Measurements from ENCODE around the gene SERAC1. TPM values are rescaled to one million over a fixed set of nuclear protein-coding genes. Genes with fewer than 3 reads are reported as not detected.

Gene SERAC1
- total RNA-seq, 2 donors from 2014 or later, result 4.3 to 6.4 TPM

GRCh38 chr6:158118886-158119285, 49.2 kb downstream of the SERAC1 start:
- Mint-ChIP-seq H3K27me3 (no peaks in the 10 kb centered on the region), H3K9me3 (no peaks in the 10 kb centered on the region), H3K27ac (no peak overlapping the region), H3K4me3 (no peak overlapping the region), H3K4me1 (no peaks in the 10 kb centered on the region), H3K36me3 (ENCODE audit: low read depth) (peaks cover 57% of the 10 kb centered on the region)
- no peak for ATAC-seq (replicated peaks)

- Mint-ChIP-seq H3K27ac (no peak overlapping the region), H3K27me3 (no peaks in the 10 kb centered on the region), H3K4me3 (no peak overlapping the region), H3K36me3 (ENCODE audit: low read depth) (peaks cover 58% of the 10 kb centered on the region), H3K9me3 (no peaks in the 10 kb centered on the region), H3K4me1 (no peaks in the 10 kb centered on the region)
- no peak for ATAC-seq (replicated peaks)
These were observed 52.6 kb downstream of the SERAC1 start for GRCh38 chr6:158115508-158115907.

- Mint-ChIP-seq H3K4me1 (no peaks in the 10 kb centered on the region), H3K27me3 (no peaks in the 10 kb centered on the region), H3K4me3 (no peak overlapping the region), H3K36me3 (ENCODE audit: low read depth) (peaks cover 55% of the 10 kb centered on the region), H3K27ac (no peak overlapping the region), H3K9me3 (no peaks in the 10 kb centered on the region)
- no peak for ATAC-seq (replicated peaks)
These were observed 53.0 kb downstream of the SERAC1 start for GRCh38 chr6:158115102-158115501.

- Mint-ChIP-seq H3K27ac (peak overlapping the region; percentile 4), H3K9me3 (no peaks in the 10 kb centered on the region), H3K4me3 (no peak overlapping the region), H3K27me3 (no peaks in the 10 kb centered on the region), H3K36me3 (ENCODE audit: low read depth) (peaks cover 62% of the 10 kb centered on the region), H3K4me1 (no peaks in the 10 kb centered on the region)
- no peak for ATAC-seq (replicated peaks)
These were observed 54.3 kb downstream of the SERAC1 start for GRCh38 chr6:158113802-158114201.

GRCh38 chr6:158111987-158112386, 56.1 kb downstream of the SERAC1 start:
- Mint-ChIP-seq H3K4me1 (no peaks in the 10 kb centered on the region), H3K27ac (no peak overlapping the region), H3K27me3 (no peaks in the 10 kb centered on the region), H3K36me3 (ENCODE audit: low read depth) (peaks cover 51% of the 10 kb centered on the region), H3K4me3 (no peak overlapping the region), H3K9me3 (no peaks in the 10 kb centered on the region)
- no peak for ATAC-seq (replicated peaks)

GRCh38 chr6:158110986-158111385, 57.1 kb downstream of the SERAC1 start:
- Mint-ChIP-seq H3K4me3 (no peak overlapping the region), H3K4me1 (no peaks in the 10 kb centered on the region), H3K27ac (peak overlapping the region; percentile 12), H3K27me3 (no peaks in the 10 kb centered on the region), H3K9me3 (no peaks in the 10 kb centered on the region), H3K36me3 (ENCODE audit: low read depth) (peaks cover 44% of the 10 kb centered on the region)
- ATAC-seq (replicated peaks), result no peak

GRCh38 chr6:158109748-158110147, 58.3 kb downstream of the SERAC1 start:
- H3K4me3 Mint-ChIP-seq, result no peak overlapping the region
- no peaks in the 10 kb centered on the region for H3K4me1 Mint-ChIP-seq
- H3K27ac Mint-ChIP-seq, result peak overlapping the region; percentile 3
- H3K36me3 Mint-ChIP-seq (ENCODE audit: low read depth), result peaks cover 37% of the 10 kb centered on the region
- H3K27me3 Mint-ChIP-seq, result no peaks in the 10 kb centered on the region
- no peak for ATAC-seq (replicated peaks)
- no peaks in the 10 kb centered on the region for H3K9me3 Mint-ChIP-seq

- no peaks in the 10 kb centered on the region for H3K27me3 Mint-ChIP-seq
These were observed 63.4 kb downstream of the SERAC1 start for GRCh38 chr6:158104696-158105095.

GRCh38 chr6:158103228-158103627, 64.8 kb downstream of the SERAC1 start:
- ATAC-seq (replicated peaks), result no peak
- H3K9me3 Mint-ChIP-seq, result no peaks in the 10 kb centered on the region

More at GRCh38 chr6:158104696-158105095, 63.4 kb downstream of the SERAC1 start:
- ATAC-seq (replicated peaks), result no peak
- Mint-ChIP-seq H3K9me3 (no peaks in the 10 kb centered on the region), H3K4me1 (peaks cover 3% of the 10 kb centered on the region), H3K36me3 (ENCODE audit: low read depth) (peaks cover 13% of the 10 kb centered on the region), H3K27ac (no peak overlapping the region), H3K4me3 (no peak overlapping the region)

GRCh38 chr6:158095671-158096070, 72.4 kb downstream of the SERAC1 start:
- no peak for ATAC-seq (replicated peaks)
- H3K4me3 Mint-ChIP-seq, result no peak overlapping the region
- peak overlapping the region; percentile 19 for H3K27ac Mint-ChIP-seq
- no peaks in the 10 kb centered on the region for H3K4me1 Mint-ChIP-seq
- H3K27me3 Mint-ChIP-seq, result no peaks in the 10 kb centered on the region
- no peaks in the 10 kb centered on the region for H3K9me3 Mint-ChIP-seq
- peaks cover 85% of the 10 kb centered on the region for H3K36me3 Mint-ChIP-seq (ENCODE audit: low read depth)

More at GRCh38 chr6:158103228-158103627, 64.8 kb downstream of the SERAC1 start:
- Mint-ChIP-seq H3K4me3 (no peak overlapping the region), H3K4me1 (peaks cover 3% of the 10 kb centered on the region), H3K27me3 (no peaks in the 10 kb centered on the region), H3K36me3 (ENCODE audit: low read depth) (peaks cover 9% of the 10 kb centered on the region), H3K27ac (no peak overlapping the region)

GRCh38 chr6:158095031-158095430, 73.0 kb downstream of the SERAC1 start:
- ATAC-seq (replicated peaks), result no peak
- no peaks in the 10 kb centered on the region for H3K4me1 Mint-ChIP-seq
- no peak overlapping the region for H3K4me3 Mint-ChIP-seq
- no peaks in the 10 kb centered on the region for H3K9me3 Mint-ChIP-seq
- no peaks in the 10 kb centered on the region for H3K27me3 Mint-ChIP-seq
- H3K27ac Mint-ChIP-seq, result peak overlapping the region; percentile 19
- peaks cover 91% of the 10 kb centered on the region for H3K36me3 Mint-ChIP-seq (ENCODE audit: low read depth)

GRCh38 chr6:158092806-158093205, 75.3 kb downstream of the SERAC1 start:
- Mint-ChIP-seq H3K4me3 (no peak overlapping the region), H3K27ac (no peak overlapping the region), H3K27me3 (no peaks in the 10 kb centered on the region), H3K4me1 (peaks cover 5% of the 10 kb centered on the region), H3K9me3 (no peaks in the 10 kb centered on the region), H3K36me3 (ENCODE audit: low read depth) (peaks cover 100% of the 10 kb centered on the region)
- ATAC-seq (replicated peaks), result no peak

GRCh38 chr6:158087224-158087867, 80.7 kb downstream of the SERAC1 start:
- H3K27me3 Mint-ChIP-seq, result no peaks in the 10 kb centered on the region
- no peak for ATAC-seq (replicated peaks)
- no peak overlapping the region for H3K4me3 Mint-ChIP-seq
- no peaks in the 10 kb centered on the region for H3K9me3 Mint-ChIP-seq
- peaks cover 5% of the 10 kb centered on the region for H3K4me1 Mint-ChIP-seq
- peaks cover 100% of the 10 kb centered on the region for H3K36me3 Mint-ChIP-seq (ENCODE audit: low read depth)
- no peak overlapping the region for H3K27ac Mint-ChIP-seq

- no peaks in the 10 kb centered on the region for H3K9me3 Mint-ChIP-seq
- H3K36me3 Mint-ChIP-seq (ENCODE audit: low read depth), result peaks cover 100% of the 10 kb centered on the region
- no peak overlapping the region for H3K4me3 Mint-ChIP-seq
- no peaks in the 10 kb centered on the region for H3K27me3 Mint-ChIP-seq
- peaks cover 5% of the 10 kb centered on the region for H3K4me1 Mint-ChIP-seq
- no peak overlapping the region for H3K27ac Mint-ChIP-seq
- no peak for ATAC-seq (replicated peaks)
These were observed 81.4 kb downstream of the SERAC1 start for GRCh38 chr6:158086504-158087223.

- H3K27me3 Mint-ChIP-seq, result no peaks in the 10 kb centered on the region
- peaks cover 5% of the 10 kb centered on the region for H3K4me1 Mint-ChIP-seq
- no peak overlapping the region for H3K4me3 Mint-ChIP-seq
- ATAC-seq (replicated peaks), result peak; percentile 31
- H3K9me3 Mint-ChIP-seq, result no peaks in the 10 kb centered on the region
- H3K27ac Mint-ChIP-seq, result no peak overlapping the region
- H3K36me3 Mint-ChIP-seq (ENCODE audit: low read depth), result peaks cover 100% of the 10 kb centered on the region
These were observed 82.0 kb downstream of the SERAC1 start for GRCh38 chr6:158086054-158086503.

Data from activated T-helper 17 cell treated with anti-CD3 and anti-CD28 coated beads, Interleukin-2, amount 50 U/mL, for 72 hours (primary cell).